ENCODE data around the gene CRIP3.

CRIP3 gene

DNA sequence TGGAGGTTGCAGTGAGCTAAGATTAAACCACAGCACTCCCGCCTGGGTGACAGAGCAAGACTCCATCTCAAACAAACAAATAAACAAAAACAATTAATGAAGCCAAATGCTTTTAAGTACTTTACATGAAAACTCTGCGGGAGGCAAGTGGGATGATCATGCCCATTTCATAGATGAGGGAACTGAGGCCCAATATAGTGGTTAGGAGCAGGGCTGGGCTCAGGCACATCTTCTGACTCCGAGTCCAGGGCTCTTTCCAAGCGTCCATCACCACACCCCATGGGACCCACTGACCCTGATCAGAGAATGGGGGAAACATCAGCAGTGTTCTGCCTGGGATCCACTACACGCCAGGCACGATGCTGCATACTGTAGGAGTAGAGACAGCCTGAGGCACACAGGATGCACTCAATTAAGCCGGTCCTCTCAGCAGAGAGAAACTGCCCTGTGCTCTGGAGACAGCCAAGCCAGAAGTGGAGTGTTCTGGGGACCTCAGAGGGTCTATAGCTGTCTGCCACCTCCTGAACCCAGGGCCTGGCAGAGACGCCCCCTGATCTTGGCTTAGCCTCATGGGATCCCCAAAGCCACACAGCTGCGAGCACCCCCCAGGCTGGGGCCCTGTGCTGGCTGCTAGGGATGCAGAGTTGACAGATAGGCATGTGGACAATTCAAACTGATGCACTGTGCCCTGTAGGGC lies 51.8 kb downstream of the CRIP3 start:
- no peak overlapping the region for H3K27ac ChIP-seq (ENCODE audit: insufficient read depth, low read depth, low read length, poor library complexity, severe bottlenecking)
- 93 to 94% methylated on average over 9 of the region's 9 CpGs for WGBS, 2 experiments
- H3K4me3 ChIP-seq (ENCODE audit: insufficient read depth, low read depth, low read length) = no peak overlapping the region
- H3K36me3 ChIP-seq (ENCODE audit: control insufficient read depth, insufficient read depth, low read length) = no peaks in the 10 kb centered on the region
- H3K4me1 ChIP-seq (ENCODE audit: control insufficient read depth, insufficient read depth, low read length) = no peaks in the 10 kb centered on the region
- no peaks in the 10 kb centered on the region for H3K9me3 ChIP-seq (ENCODE audit: control insufficient read depth, low read length)
- no peaks in the 10 kb centered on the region for H3K27me3 ChIP-seq (ENCODE audit: control insufficient read depth, insufficient read depth, low read length, poor library complexity, severe bottlenecking)
